ENCODE results near the gene OTOG.

The OTOG gene

DNA sequence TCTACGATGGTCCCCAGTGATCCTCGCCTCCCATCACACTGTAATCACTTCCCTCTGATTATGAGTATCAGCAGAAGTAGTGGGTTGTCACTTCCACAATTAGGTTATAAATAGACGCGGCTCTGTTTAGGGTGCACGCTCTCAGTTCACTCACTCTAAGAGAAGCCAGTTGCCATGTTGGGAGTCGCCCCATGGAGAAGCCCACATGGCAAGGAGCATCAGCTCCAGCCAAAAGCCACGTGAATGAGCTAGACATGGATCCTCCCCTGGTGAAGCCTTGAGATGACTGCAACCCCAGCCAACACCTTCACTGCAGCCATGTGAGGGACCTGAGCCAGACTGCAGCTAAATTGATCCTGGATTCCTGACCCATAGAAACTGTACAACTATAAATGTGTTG is 145.9 kb downstream of the OTOG start:
- DNase-seq (ENCODE audit: low read depth in 1 of 2, low spot score in 1 of 2), result no peak

DNA sequence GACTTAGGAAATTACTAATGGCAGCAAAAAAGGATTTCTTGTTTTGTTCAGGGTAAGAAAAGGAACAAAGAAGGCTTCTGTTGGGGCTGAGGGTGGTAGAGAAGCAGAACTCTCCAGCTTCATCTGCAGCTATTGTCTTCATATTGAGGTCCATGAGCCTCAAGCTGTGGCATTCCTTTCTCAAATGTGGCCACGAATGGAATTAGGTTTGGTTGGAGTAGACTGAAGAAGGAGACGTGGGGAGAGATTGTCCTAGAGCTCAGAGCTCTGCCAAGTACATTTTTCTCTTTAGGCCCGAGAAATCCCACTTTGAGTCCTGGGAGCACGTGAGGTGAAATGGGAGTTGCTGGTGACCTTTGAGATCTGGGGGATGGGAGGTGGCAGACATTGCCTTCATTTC is 146.5 kb downstream of the OTOG start:
- DNase-seq (ENCODE audit: low read depth in 1 of 2, low spot score in 1 of 2), result no peak

DNA sequence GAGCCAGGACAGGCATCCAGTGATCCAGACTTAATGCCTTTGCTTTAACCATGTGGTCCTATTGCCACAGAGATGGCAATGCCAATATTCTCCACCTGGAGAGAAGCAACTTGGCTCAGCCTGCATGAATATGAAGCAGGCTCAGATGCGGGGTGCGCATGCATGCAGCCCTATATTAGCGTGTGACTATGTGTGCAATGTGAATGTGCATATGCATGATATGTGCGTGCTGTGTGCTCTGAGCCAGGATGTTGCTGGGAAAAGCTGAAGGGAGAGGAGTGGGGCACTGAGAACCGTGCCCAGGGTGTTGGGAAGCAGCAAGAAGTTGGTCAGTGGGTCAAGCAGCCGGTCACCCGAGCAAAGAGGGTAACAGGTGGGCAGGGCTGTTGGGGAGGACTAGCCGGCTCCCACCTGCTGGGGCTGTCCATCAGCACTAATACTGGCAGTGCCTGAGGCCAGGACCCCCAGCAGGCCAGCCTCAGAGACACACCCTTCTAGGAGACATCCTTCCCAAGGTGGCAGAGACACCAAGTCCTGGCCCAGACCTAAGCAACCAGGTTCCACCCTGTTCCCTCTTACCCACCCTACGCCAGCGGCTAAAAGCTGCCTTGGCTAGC is 147.5 kb downstream of the OTOG start:
- DNase-seq (ENCODE audit: low read depth in 1 of 2, low spot score in 1 of 2), result no peak

DNA sequence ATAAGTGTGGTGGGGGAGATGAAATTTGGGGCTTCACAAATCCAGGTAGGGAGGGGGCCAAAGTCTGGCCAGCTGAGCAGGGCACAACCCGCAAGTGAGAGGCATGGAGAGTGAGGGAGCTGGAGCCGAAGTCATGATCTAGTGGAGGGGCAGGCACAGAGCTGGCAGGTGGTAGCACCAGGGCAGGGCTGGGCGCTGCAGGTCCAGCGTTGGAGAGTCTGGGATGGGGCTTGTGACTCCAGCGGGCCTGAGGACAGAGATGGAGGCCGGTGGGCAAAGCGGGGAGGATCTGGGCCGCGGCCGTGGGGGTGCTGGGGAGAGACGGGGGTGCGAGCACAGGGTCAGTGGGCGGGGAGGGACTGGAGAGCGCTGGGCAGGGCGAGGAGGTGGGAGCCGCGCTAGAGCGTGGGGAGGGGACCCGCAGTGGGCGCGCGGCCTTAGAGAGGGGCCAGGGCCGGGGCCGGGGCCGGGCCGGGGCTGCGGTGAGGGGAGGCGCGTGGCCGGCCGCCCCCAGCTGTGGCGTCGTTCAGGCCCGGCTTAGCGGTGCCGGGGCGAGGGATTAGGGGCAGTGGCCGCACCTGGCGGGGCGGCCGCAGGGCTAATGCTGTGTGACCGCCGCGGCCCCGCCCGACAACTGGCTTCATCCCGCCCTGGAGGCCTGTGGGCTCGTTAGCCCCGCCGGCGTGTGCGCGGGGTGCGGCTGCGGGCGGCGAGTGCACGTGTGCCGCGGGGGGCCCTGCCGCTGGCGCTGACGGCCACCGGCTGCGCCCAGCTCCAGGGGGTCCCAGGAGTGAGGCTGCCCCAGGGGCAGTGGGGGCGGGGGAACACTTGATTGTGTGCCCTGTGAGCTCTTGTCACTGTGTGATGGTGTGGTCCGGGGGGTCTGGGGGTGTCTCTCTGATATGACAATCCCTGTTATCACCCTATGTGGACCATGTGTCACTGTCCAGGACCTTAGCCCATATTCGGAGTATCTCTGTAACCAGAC is 148.7 kb downstream of the OTOG start:
- DNase-seq (ENCODE audit: low read depth in 1 of 2, low spot score in 1 of 2), result no peak

DNA sequence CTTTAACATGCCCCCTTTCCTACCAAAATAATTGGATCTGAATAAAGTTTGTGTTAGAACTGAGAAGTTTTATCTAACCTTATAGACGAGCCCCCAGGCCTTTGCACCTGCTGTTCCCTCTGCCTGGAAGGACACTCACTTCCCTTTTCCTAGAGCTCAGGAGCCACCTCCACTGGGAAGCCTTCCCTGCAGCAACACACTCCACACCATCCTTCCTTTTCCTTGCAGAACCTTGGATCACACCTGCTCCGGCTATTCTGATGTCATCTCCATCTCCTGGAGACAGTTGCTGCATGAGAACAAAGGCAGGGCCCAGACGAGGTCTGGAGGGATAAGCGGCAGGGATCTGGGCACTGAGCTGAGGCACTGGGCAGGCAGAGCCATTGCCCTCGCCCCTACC is 149.7 kb downstream of the OTOG start:
- no peak for DNase-seq (ENCODE audit: low read depth in 1 of 2, low spot score in 1 of 2)

Measured in activated T-helper 1 cell treated with anti-CD3 and anti-CD28 coated beads, Interleukin-2, amount 50 U/mL, for 16 hours (primary cell).